Naive thymus-derived CD4-positive, alpha-beta T cell (primary cell): ENCODE measurements around the gene EXOC6. TPM values are rescaled to one million over a fixed set of nuclear protein-coding genes. Genes with fewer than 3 reads are reported as not detected.

Experiments
- ATAC-seq: fragments of 150-1000 bp; cut with Tn5 transposase; 2 replicates; pipeline ENCODE4 v1.10.0; 2021; ENCODE audit warnings: mild to moderate bottlenecking, moderate library complexity
- CTCF ChIA-PET: fragments of 350-600 bp; sonication (Branson Sonifier 250); formaldehyde crosslinking; loops from one replicate; lab custom pipeline; 2021; ENCODE audit warnings: antibody characterized with exemption; lab: Charles Lee
- POLR2A ChIA-PET: fragments of 350-600 bp; sonication (Branson Sonifier 250); formaldehyde crosslinking; loops from one replicate; lab custom pipeline; 2021; ENCODE audit warnings: antibody characterized with exemption, inconsistent platforms; lab: Charles Lee
- DNase-seq, 9 donors: peaks; one replicate each; pipeline versions ENCODE4 v3.0.0 to v3.0.0-alpha.2; 2020 to 2022; ENCODE audit warnings: mixed read lengths in 1 of 9
- H3K27ac ChIP-seq: one replicate; pipeline ENCODE4 v1.7.0; 2013; ENCODE audit warnings: mild to moderate bottlenecking, low read depth, low read length, moderate library complexity
- H3K27me3 ChIP-seq, 2 donors: one replicate each; pipeline ENCODE4 v1.7.0; 2013; ENCODE audit warnings: low read length in 2 of 2, mild to moderate bottlenecking in 2 of 2, moderate library complexity in 2 of 2; ENCODE audit not compliant: control insufficient read depth in 2 of 2, insufficient read depth in 2 of 2
- H3K36me3 ChIP-seq, 3 experiments: 1 replicate in 2 of 3; 2 replicates in 1 of 3; pipeline ENCODE4 v1.7.0; 2013; ENCODE audit warnings: low read length in 3 of 3, mild to moderate bottlenecking in 3 of 3, moderate library complexity in 1 of 3; ENCODE audit not compliant: insufficient read depth in 3 of 3, control insufficient read depth in 2 of 3
- H3K4me1 ChIP-seq, 2 donors: one replicate each; pipeline ENCODE4 v1.7.0; 2013; ENCODE audit warnings: low read length in 2 of 2, mild to moderate bottlenecking in 2 of 2, moderate library complexity in 1 of 2; ENCODE audit not compliant: control insufficient read depth in 2 of 2, insufficient read depth in 2 of 2
- H3K4me3 ChIP-seq: 2 replicates; pipeline ENCODE4 v1.7.0; 2013; ENCODE audit warnings: mild to moderate bottlenecking, low read length
- H3K9me3 ChIP-seq, 3 experiments: 1 replicate in 2 of 3; 2 replicates in 1 of 3; pipeline ENCODE4 v1.7.0; 2013; ENCODE audit warnings: low read length in 3 of 3; ENCODE audit not compliant: control insufficient read depth in 2 of 3
- H3K27ac Mint-ChIP-seq, 9 donors: one replicate each; pipeline ENCODE4 v1.8.0; 2020 to 2022; ENCODE audit warnings: mixed read lengths in 9 of 9, mild to moderate bottlenecking in 8 of 9, moderate library complexity in 5 of 9, inconsistent platforms in 2 of 9
- H3K27me3 Mint-ChIP-seq, 5 donors: one replicate each; pipeline ENCODE4 v1.8.0; 2021 to 2022; ENCODE audit warnings: mixed read lengths in 5 of 5, mild to moderate bottlenecking in 1 of 5
- H3K36me3 Mint-ChIP-seq, 5 donors: one replicate each; pipeline ENCODE4 v1.8.0; 2020 to 2022; ENCODE audit warnings: mixed read lengths in 5 of 5, mild to moderate bottlenecking in 3 of 5, inconsistent platforms in 1 of 5
- H3K4me1 Mint-ChIP-seq, 7 donors: one replicate each; pipeline ENCODE4 v1.8.0; 2020 to 2022; ENCODE audit warnings: mixed read lengths in 7 of 7, mild to moderate bottlenecking in 3 of 7, inconsistent platforms in 1 of 7
- H3K4me3 Mint-ChIP-seq, 10 donors: one replicate each; pipeline ENCODE4 v1.8.0; 2020 to 2022; ENCODE audit warnings: mild to moderate bottlenecking in 10 of 10, mixed read lengths in 10 of 10, moderate library complexity in 6 of 10, inconsistent platforms in 2 of 10
- H3K9me3 Mint-ChIP-seq, 11 donors: one replicate each; pipeline ENCODE4 v1.8.0; 2020 to 2022; ENCODE audit warnings: mixed read lengths in 11 of 11, mild to moderate bottlenecking in 4 of 11, inconsistent platforms in 1 of 11, moderate library complexity in 1 of 11
- intact Hi-C, 2 donors: fragments of 100-400 bp; cut with micrococcal nuclease; formaldehyde crosslinking; loops; one replicate each; pipeline ENCODE4 v1.15.1; 2023
- polyA plus RNA-seq, 2 donors: library from polyadenylated mRNA; unstranded; fragments of 300-500 nt; fragmentation: Illumina TruSeq; gene quantifications; one replicate each; pipeline ENCODE4 v1.2.3, GENCODE V29; 2021
- total RNA-seq, 6 experiments: library from RNA in 5 of 6; stranded (reverse) in 5 of 6; gene quantifications; 1 replicate in 5 of 6; 2 replicates in 1 of 6; pipeline ENCODE4 v1.2.3 and lab custom pipeline; 2021 to 2026

Gene EXOC6
- total and polyA plus RNA-seq, 7 experiments from 2014 or later: 5.8 to 12.1 (median 9.8) TPM

DNA sequence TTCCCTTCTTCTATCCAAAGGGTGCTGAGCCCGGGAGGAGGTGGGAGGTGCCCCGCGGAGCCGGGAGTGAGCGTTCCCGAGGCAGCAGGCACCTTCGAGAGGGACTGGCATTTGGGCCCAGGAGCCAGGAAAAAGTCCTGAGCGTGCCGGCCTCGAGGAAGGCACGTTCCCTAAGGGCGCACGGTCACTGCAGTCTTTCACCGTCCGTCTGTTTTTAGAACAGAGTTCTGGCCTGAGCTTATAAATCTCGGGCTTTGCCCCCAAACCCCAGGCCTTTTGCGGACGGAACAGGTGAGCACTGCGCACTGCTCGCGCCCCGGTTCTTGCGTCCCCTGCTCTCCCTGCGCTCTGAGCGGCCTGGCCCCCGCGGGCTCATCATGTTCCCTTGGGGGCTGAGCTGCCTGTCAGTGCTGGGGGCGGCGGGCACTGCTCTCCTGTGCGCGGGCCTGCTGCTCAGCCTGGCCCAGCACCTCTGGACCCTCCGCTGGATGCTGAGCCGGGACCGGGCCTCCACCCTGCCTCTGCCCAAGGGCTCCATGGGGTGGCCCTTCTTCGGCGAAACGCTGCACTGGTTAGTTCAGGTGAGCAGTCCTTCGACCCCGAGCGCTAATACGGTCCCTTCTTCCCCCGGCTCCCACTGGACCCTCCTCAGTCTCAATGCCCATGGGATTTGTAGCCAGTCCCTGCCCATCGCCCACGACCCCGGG is 212.7 kb downstream of the EXOC6 start:
- intact Hi-C loops: no loop called here
- no peaks in the 10 kb centered on the region for H3K9me3 Mint-ChIP-seq
- no peak overlapping the region for H3K27ac ChIP-seq
- no peak for DNase-seq
- no peak overlapping the region for H3K4me3 ChIP-seq
- ATAC-seq: no peak
- H3K27ac Mint-ChIP-seq: no peak overlapping the region
- H3K27me3 Mint-ChIP-seq: peaks cover 32 to 46% (median 42%) of the 10 kb centered on the region in 5 donors
- CTCF ChIA-PET: no interaction called here
- H3K4me3 Mint-ChIP-seq: peak overlapping the region in 6 of 10 donors; percentile 34 to 80 (median 71)
- H3K27me3 ChIP-seq: no peaks in the 10 kb centered on the region
- POLR2A ChIA-PET: no interaction called here
- peaks cover 12 to 40% (median 33%) of the 10 kb centered on the region in 7 donors for H3K4me1 Mint-ChIP-seq
- H3K9me3 ChIP-seq: no peaks in the 10 kb centered on the region
- peaks cover 0 to 5% (median 0%) of the 10 kb centered on the region in 3 experiments for H3K36me3 ChIP-seq
- H3K36me3 Mint-ChIP-seq: peaks cover 4 to 33% (median 23%) of the 10 kb centered on the region in 5 donors
- peaks cover 0 to 13% of the 10 kb centered on the region in 2 donors for H3K4me1 ChIP-seq

- peaks cover 4 to 28% (median 20%) of the 10 kb centered on the region in 5 donors for H3K36me3 Mint-ChIP-seq
- H3K36me3 ChIP-seq: peaks cover 0 to 5% (median 0%) of the 10 kb centered on the region in 3 experiments
- intact Hi-C loops: no loop called here
- peaks cover 0 to 3% of the 10 kb centered on the region in 2 donors for H3K27me3 ChIP-seq
- POLR2A ChIA-PET: no interaction called here
- peak; percentile 28 for ATAC-seq
- CTCF ChIA-PET: no interaction called here
- peaks cover 12 to 43% (median 33%) of the 10 kb centered on the region in 7 donors for H3K4me1 Mint-ChIP-seq
- no peaks in the 10 kb centered on the region for H3K9me3 Mint-ChIP-seq
- H3K9me3 ChIP-seq: no peaks in the 10 kb centered on the region
- H3K27ac Mint-ChIP-seq: no peak overlapping the region
- peak overlapping the region; percentile 9 for H3K4me3 ChIP-seq
- H3K27ac ChIP-seq: no peak overlapping the region
- H3K4me3 Mint-ChIP-seq: peak overlapping the region; percentile 58 to 82 (median 71)
- DNase-seq: no peak
- H3K4me1 ChIP-seq: peaks cover 0 to 13% of the 10 kb centered on the region in 2 donors
- peaks cover 39 to 52% (median 48%) of the 10 kb centered on the region in 5 donors for H3K27me3 Mint-ChIP-seq
These were observed 213.5 kb downstream of the EXOC6 start for GRCh38 chr10:93061594-93062513.

GRCh38 chr10:93062514-93063143 is 214.3 kb downstream of the EXOC6 start:
- Mint-ChIP-seq H3K27ac (no peak overlapping the region), H3K4me3 (peak overlapping the region in 9 of 10 donors; percentile 58 to 82 (median 73)), H3K27me3 (peaks cover 46 to 60% (median 56%) of the 10 kb centered on the region in 5 donors), H3K4me1 (peaks cover 12 to 50% (median 33%) of the 10 kb centered on the region in 7 donors), H3K36me3 (peaks cover 4 to 23% (median 16%) of the 10 kb centered on the region in 5 donors), H3K9me3 (peaks cover 0 to 1% (median 0%) of the 10 kb centered on the region in 11 donors)
- intact Hi-C loops: no loop called here
- peaks cover 0 to 5% (median 0%) of the 10 kb centered on the region in 3 experiments for H3K36me3 ChIP-seq
- peak in 5 of 9 donors; percentile 28 to 67 (median 37) for DNase-seq
- peaks cover 0 to 3% of the 10 kb centered on the region in 2 donors for H3K27me3 ChIP-seq
- peaks cover 0 to 13% of the 10 kb centered on the region in 2 donors for H3K4me1 ChIP-seq
- CTCF ChIA-PET: no interaction called here
- no peak overlapping the region for H3K27ac ChIP-seq
- H3K9me3 ChIP-seq: no peaks in the 10 kb centered on the region
- peak overlapping the region; percentile 9 for H3K4me3 ChIP-seq
- ATAC-seq: peak; percentile 70
- POLR2A ChIA-PET: no interaction called here

GRCh38 chr10:93063144-93063976 is 215.0 kb downstream of the EXOC6 start:
- Histone ChIP-seq H3K4me1 (peaks cover 0 to 13% of the 10 kb centered on the region in 2 donors), H3K9me3 (no peaks in the 10 kb centered on the region), H3K27me3 (peaks cover 0 to 3% of the 10 kb centered on the region in 2 donors), H3K36me3 (no peaks in the 10 kb centered on the region), H3K4me3 (no peak overlapping the region), H3K27ac (no peak overlapping the region)
- peaks cover 0 to 1% (median 0%) of the 10 kb centered on the region in 11 donors for H3K9me3 Mint-ChIP-seq
- peaks cover 0 to 17% (median 12%) of the 10 kb centered on the region in 5 donors for H3K36me3 Mint-ChIP-seq
- peaks cover 45 to 68% (median 59%) of the 10 kb centered on the region in 5 donors for H3K27me3 Mint-ChIP-seq
- H3K4me1 Mint-ChIP-seq: peaks cover 12 to 54% (median 33%) of the 10 kb centered on the region in 7 donors
- ChIA-PET CTCF (no interaction called here), POLR2A (no interaction called here)
- DNase-seq (no peak), ATAC-seq (peak; percentile 9)
- intact Hi-C loops: no loop called here
- H3K4me3 Mint-ChIP-seq: peak overlapping the region in 9 of 10 donors; percentile 50 to 69 (median 59)
- H3K27ac Mint-ChIP-seq: no peak overlapping the region

DNA sequence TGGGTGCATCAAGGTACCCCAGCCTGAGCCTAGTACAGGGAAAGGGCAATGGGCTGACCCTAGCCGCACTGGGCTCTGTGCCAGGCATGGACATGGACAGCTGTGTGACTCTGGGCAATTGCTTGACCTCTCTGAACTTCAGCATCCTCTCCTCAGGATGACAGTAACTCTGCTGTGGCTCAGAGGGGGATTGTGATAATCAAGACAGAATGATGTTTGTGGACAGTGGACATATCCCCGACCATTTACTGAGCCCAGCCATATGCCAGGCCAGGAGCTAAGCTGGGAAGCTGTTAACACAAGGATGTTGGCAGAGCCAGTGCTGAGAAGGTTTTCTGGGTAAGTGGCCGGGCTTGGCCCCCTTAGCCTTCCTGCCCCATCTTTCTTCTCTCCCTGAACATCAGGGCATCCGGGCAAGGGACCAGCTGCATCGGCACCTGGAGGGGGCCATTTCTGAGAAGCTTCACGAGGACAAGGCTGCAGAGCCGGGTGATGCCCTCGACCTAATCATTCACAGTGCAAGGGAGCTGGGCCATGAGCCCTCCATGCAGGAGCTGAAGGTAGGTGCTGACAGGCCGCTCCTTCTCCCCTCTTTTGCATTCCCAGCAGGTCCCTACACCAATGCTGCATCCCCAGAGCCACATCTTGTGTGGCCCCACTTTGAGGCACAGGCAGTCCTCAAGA is 215.8 kb downstream of the EXOC6 start:
- Mint-ChIP-seq H3K27me3 (peaks cover 53 to 75% (median 64%) of the 10 kb centered on the region in 5 donors), H3K27ac (no peak overlapping the region), H3K36me3 (peaks cover 0 to 11% (median 6%) of the 10 kb centered on the region in 5 donors), H3K4me1 (peaks cover 16 to 49% (median 37%) of the 10 kb centered on the region in 7 donors), H3K4me3 (peak overlapping the region in 6 of 10 donors; percentile 56 to 69 (median 61)), H3K9me3 (peaks cover 0 to 1% (median 0%) of the 10 kb centered on the region in 11 donors)
- intact Hi-C loops: no loop called here
- POLR2A ChIA-PET: no interaction called here
- CTCF ChIA-PET: no interaction called here
- Histone ChIP-seq H3K27me3 (peaks cover 0 to 3% of the 10 kb centered on the region in 2 donors), H3K27ac (no peak overlapping the region), H3K4me1 (peaks cover 0 to 13% of the 10 kb centered on the region in 2 donors), H3K9me3 (no peaks in the 10 kb centered on the region), H3K36me3 (no peaks in the 10 kb centered on the region), H3K4me3 (no peak overlapping the region)
- DNase-seq: no peak
- no peak for ATAC-seq
